BJ (cell line): ENCODE results near the gene CEP192. TPM values are rescaled to one million over a fixed set of nuclear protein-coding genes. Genes with fewer than 3 reads are reported as not detected.

Source experiments
- CTCF ChIA-PET: fragments of 350-600 bp; formaldehyde crosslinking; extraction: SDS; loops from one replicate; lab custom pipeline; 2021; ENCODE audit warnings: antibody characterized with exemption, inconsistent platforms; lab: Yijun Ruan, JAX
- POLR2A ChIA-PET: fragments of 300-600 bp; sonication (Branson Sonifier 250); formaldehyde crosslinking; extraction: SDS; loops from one replicate; lab custom pipeline; 2021; ENCODE audit warnings: antibody characterized with exemption; lab: Charles Lee
- DNase-seq: peaks from one replicate; pipeline ENCODE4 v3.0.0-alpha.2; 2011; ENCODE audit warnings: low read depth
- H3K27me3 ChIP-seq: 2 replicates; pipeline ENCODE4 v1.6.0; 2011; ENCODE audit warnings: low read length; ENCODE audit not compliant: control insufficient read depth, insufficient read depth
- H3K36me3 ChIP-seq: 2 replicates; pipeline ENCODE4 v1.5.1; 2011; ENCODE audit warnings: low read length; ENCODE audit not compliant: control insufficient read depth, insufficient read depth
- H3K4me3 ChIP-seq: 2 replicates; pipeline ENCODE4 v1.5.1; 2011; ENCODE audit warnings: low read depth, mild to moderate bottlenecking, control low read depth, low read length
- polyA plus RNA-seq: library from polyadenylated mRNA; depleted of rRNA; stranded (reverse); fragments of >200 nt; gene quantifications from 2 replicates; pipeline ENCODE4 v1.2.3, GENCODE V29; 2011
- TF ChIP-seq, protein P1 (sequence below): IDR thresholded peaks from 2 replicates; pipeline ENCODE4 v1.5.1; 2011; ENCODE audit warnings: low read depth, mild to moderate bottlenecking, control low read depth, inconsistent platforms, low read length, moderate library complexity; ENCODE audit not compliant: insufficient read depth

CEP192 gene
- polyA plus RNA-seq, 1 experiment, result 13.3 TPM

DNA sequence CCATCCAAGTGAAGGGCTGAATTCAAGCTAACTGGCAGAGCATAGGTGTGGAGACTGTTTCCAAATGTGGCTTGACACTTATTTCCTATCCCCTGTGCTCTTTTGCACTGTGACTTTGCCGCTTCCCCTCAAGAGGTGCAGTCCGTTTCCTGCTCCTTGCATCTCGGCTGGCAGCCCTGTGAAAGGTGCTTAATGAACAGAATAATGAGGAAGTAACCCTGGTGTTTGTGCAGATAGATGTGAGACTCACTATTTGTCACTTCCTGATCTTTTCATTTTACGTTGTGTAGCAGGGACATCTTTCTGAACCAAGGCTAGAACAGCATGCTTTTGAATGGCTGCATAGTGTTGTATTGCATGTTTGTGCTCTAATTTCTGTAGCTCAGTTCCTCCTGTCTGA lies 60.8 kb downstream of the CEP192 start:
- TF ChIP-seq, protein P1, sequence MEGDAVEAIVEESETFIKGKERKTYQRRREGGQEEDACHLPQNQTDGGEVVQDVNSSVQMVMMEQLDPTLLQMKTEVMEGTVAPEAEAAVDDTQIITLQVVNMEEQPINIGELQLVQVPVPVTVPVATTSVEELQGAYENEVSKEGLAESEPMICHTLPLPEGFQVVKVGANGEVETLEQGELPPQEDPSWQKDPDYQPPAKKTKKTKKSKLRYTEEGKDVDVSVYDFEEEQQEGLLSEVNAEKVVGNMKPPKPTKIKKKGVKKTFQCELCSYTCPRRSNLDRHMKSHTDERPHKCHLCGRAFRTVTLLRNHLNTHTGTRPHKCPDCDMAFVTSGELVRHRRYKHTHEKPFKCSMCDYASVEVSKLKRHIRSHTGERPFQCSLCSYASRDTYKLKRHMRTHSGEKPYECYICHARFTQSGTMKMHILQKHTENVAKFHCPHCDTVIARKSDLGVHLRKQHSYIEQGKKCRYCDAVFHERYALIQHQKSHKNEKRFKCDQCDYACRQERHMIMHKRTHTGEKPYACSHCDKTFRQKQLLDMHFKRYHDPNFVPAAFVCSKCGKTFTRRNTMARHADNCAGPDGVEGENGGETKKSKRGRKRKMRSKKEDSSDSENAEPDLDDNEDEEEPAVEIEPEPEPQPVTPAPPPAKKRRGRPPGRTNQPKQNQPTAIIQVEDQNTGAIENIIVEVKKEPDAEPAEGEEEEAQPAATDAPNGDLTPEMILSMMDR, result no peak
- no peak overlapping the region for H3K4me3 ChIP-seq
- no peaks in the 10 kb centered on the region for H3K27me3 ChIP-seq
- H3K36me3 ChIP-seq, result peaks cover 15% of the 10 kb centered on the region
- no peak for DNase-seq
- ChIA-PET CTCF (interaction anchor here (3.5 kb wide), 1 partner anchor 10 kb away, joined by 10 read pairs; no protein-coding TSS in a partner anchor), POLR2A (no interaction called here)

DNA sequence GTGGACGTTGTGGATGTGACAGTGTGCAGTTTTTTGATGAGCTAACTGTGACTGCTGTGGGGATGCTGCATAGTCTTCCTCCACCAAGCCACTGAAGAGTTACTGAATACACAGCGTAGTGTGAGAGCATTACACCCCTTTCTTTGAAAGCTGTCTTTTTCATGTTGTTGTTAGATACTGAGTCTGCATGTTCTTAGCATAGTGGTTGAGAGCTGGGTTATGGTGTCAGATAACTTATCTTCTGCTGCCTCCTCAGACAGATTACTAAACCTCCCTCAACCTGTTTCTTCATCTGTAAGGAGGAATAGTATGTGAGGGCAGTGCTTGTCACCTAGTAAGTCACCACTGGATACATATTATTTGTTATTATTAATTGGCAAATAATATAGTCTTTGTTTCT lies 63.2 kb downstream of the CEP192 start:
- POLR2A ChIA-PET, result no interaction called here
- Histone ChIP-seq H3K36me3 (peaks cover 15% of the 10 kb centered on the region), H3K4me3 (no peak overlapping the region), H3K27me3 (no peaks in the 10 kb centered on the region)
- no peak for DNase-seq
- CTCF ChIA-PET, result interaction anchor here (1.8 to 3.5 kb wide), 2 partner anchors 7 to 9 kb away, joined by 4 to 10 read pairs; no protein-coding TSS in a partner anchor
- TF ChIP-seq, protein P1, result no peak

DNA sequence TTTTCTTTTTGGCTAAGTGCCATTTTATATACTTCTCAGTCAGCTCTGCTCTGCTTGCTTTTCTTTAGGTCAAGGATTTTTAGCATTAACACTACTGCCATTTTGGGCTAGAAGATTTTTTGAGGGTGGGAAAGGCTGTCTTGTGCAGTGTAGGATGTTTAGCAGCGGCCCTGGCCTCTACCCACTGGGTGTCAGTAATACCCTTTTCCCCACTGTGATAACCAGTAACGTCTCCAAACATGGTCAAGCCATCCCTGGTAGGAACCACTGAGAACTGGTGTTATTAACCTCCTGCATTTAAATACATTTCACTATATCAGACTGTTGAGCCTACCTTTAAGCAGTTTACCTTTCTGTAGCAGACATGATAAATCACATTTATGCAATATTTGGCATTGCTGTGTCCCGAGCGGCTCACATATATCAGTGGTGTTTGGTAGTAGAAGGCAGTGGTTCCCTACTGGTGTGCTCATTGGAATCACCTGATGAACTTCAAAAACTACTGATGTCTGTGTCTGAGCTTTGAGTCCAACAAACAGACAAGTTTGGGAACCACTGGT lies 70.5 kb downstream of the CEP192 start:
- no peaks in the 10 kb centered on the region for H3K27me3 ChIP-seq
- peaks cover 4% of the 10 kb centered on the region for H3K36me3 ChIP-seq
- ChIA-PET CTCF (interaction anchor here (1.7 to 2.5 kb wide), 2 partner anchors 9 to 21 kb away, joined by 4 to 10 read pairs; no protein-coding TSS in a partner anchor), POLR2A (no interaction called here)
- H3K4me3 ChIP-seq, result no peak overlapping the region
- no peak for DNase-seq
- TF ChIP-seq, protein P1, result no peak

DNA sequence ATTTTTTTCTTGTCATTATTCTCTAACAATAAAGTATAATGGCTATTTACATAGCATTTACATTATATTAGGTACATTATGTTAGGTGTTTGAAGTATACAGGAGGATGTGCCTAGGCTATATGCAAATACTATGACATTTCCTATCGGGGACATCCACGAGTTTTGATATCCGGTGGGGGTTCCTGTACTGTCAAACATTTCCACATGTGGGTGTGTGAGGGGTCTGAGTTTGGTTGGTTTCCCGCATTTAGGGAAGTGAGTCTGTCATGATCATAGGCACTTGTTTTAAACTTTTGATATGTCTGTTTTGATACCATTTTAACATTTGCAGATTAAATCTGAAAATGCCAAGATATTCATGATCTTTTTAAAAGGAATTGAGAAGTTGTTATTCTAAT lies 76.0 kb downstream of the CEP192 start:
- Histone ChIP-seq H3K27me3 (no peaks in the 10 kb centered on the region), H3K4me3 (no peak overlapping the region), H3K36me3 (peaks cover 2% of the 10 kb centered on the region; the same call in 1 of the 2 replicates)
- no peak for DNase-seq
- ChIA-PET POLR2A (no interaction called here), CTCF (no interaction called here)
- TF ChIP-seq, protein P1, result no peak

DNA sequence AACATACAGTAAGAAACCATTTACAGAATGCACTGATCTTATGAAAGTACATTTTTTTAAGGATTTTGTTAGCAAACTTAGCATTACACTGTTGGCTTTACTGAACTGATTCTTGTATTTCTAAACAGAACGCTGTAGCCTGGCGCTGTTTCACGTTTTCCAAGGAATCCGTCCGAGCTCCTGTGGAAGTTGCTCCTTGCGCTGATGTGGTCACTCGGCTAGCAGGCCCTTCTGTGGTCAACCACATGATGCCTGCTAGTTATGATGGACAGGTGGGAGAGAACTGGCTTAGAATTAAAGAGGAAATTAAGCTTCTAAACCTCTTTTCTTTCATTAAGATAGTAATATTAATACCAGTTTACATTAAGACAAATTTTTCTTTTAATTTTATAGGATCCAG lies 76.8 kb downstream of the CEP192 start:
- TF ChIP-seq, protein P1, result no peak
- Histone ChIP-seq H3K36me3 (peaks cover 5% of the 10 kb centered on the region; the same call in 1 of the 2 replicates), H3K27me3 (no peaks in the 10 kb centered on the region), H3K4me3 (no peak overlapping the region)
- ChIA-PET POLR2A (no interaction called here), CTCF (interaction anchor here (0.5 kb wide), 1 partner anchor 46 kb away, joined by 3 read pairs; no protein-coding TSS in a partner anchor)
- no peak for DNase-seq
